Neural cell (in vitro differentiated cells): ENCODE data around the gene NPNT. TPM values are rescaled to one million over a fixed set of nuclear protein-coding genes. Genes with fewer than 3 reads are reported as not detected.

ENCODE experiments used
- H2AFZ ChIP-seq: fragments of 200-600, 300-800 bp; sonication (generic), shearing (Covaris generic); 2 replicates; pipeline ENCODE4 v1.6.0; 2014; ENCODE audit warnings: low read depth, mild to moderate bottlenecking, antibody characterized with exemption, low read length, moderate library complexity
- H3F3A ChIP-seq: fragments of 200-600 bp; shearing (Covaris generic); 2 replicates; pipeline ENCODE4 v1.6.1; 2016; ENCODE audit warnings: mild to moderate bottlenecking, moderate library complexity, mixed read lengths, antibody characterized with exemption, low read length; ENCODE audit not compliant: insufficient read depth, poor library complexity, severe bottlenecking
- H3K27ac ChIP-seq: fragments of 200-600, 300-800 bp; sonication (generic), shearing (Covaris generic); 2 replicates; pipeline ENCODE4 v1.5.1; 2014; ENCODE audit warnings: mild to moderate bottlenecking, low read length, moderate library complexity
- H3K27me3 ChIP-seq: fragments of 300-800, 200-600 bp; sonication (generic), shearing (Covaris generic); 2 replicates; pipeline ENCODE4 v1.6.0; 2014; ENCODE audit warnings: mild to moderate bottlenecking, low read depth, low read length, moderate library complexity; ENCODE audit not compliant: insufficient read depth
- H3K36me3 ChIP-seq: fragments of 300-800, 200-600 bp; sonication (generic), shearing (Covaris generic); 2 replicates; pipeline ENCODE4 v1.5.1; 2014; ENCODE audit warnings: mild to moderate bottlenecking, antibody characterized with exemption, low read length, moderate library complexity; ENCODE audit not compliant: insufficient read depth
- H3K4me2 ChIP-seq: fragments of 300-800, 200-600 bp; sonication (generic), shearing (Covaris generic); 2 replicates; pipeline ENCODE4 v1.6.0; 2014; ENCODE audit warnings: mild to moderate bottlenecking, low read length
- H3K4me3 ChIP-seq: fragments of 300-800, 200-600 bp; sonication (generic), shearing (Covaris generic); 2 replicates; pipeline ENCODE4 v1.5.1; 2014; ENCODE audit warnings: mild to moderate bottlenecking, low read length, moderate library complexity
- H3K79me2 ChIP-seq: fragments of 200-600 bp; shearing (Covaris generic); replicated peaks from 2 replicates; pipeline ENCODE4 v1.6.0; 2014; ENCODE audit warnings: mild to moderate bottlenecking, low read length, moderate library complexity; ENCODE audit not compliant: insufficient read depth
- H3K9ac ChIP-seq: fragments of 300-800, 200-600 bp; sonication (generic), shearing (Covaris generic); 2 replicates; pipeline ENCODE4 v1.6.1; 2016; ENCODE audit warnings: mild to moderate bottlenecking, low read length, mixed read lengths
- H3K9me2 ChIP-seq: fragments of 200-600 bp; shearing (Covaris generic); 2 replicates; pipeline ENCODE4 v1.6.1; 2016; ENCODE audit warnings: mild to moderate bottlenecking, low read length, mixed read lengths; ENCODE audit not compliant: insufficient read depth
- H3K9me3 ChIP-seq: fragments of 200-600, 300-800 bp; sonication (generic), shearing (Covaris generic); 2 replicates; pipeline ENCODE4 v1.6.1; 2016; ENCODE audit warnings: mild to moderate bottlenecking, mixed run types, low read length, moderate library complexity, mixed read lengths
- H4K20me1 ChIP-seq: fragments of 200-600 bp; shearing (Covaris generic); 2 replicates; pipeline ENCODE4 v1.6.1; 2016; ENCODE audit warnings: mild to moderate bottlenecking, mixed run types; ENCODE audit not compliant: insufficient read depth
- CTCF ChIP-seq: fragments of 450-650 bp; IDR thresholded peaks from 2 replicates; pipeline ENCODE4 v1.5.1; 2014; ENCODE audit warnings: antibody characterized with exemption, mild to moderate bottlenecking, moderate library complexity; ENCODE audit not compliant: poor library complexity, severe bottlenecking
- EP300 ChIP-seq: fragments of 450-650 bp; conservative IDR thresholded peaks from 2 replicates; pipeline ENCODE4 v1.6.1; 2014; ENCODE audit warnings: antibody characterized with exemption, mild to moderate bottlenecking, moderate library complexity; ENCODE audit not compliant: poor library complexity, severe bottlenecking
- EZH2 ChIP-seq: fragments of 200-600, 300-800 bp; shearing (Covaris generic), sonication (generic); IDR thresholded peaks from 2 replicates; pipeline ENCODE4 v1.6.1; 2014; ENCODE audit warnings: antibody characterized with exemption, low read length, borderline replicate concordance, mild to moderate bottlenecking; ENCODE audit not compliant: insufficient read depth, poor library complexity, severe bottlenecking
- MXI1 ChIP-seq: fragments of 450-650 bp; conservative IDR thresholded peaks from 2 replicates; pipeline ENCODE4 v1.6.1; 2014; ENCODE audit warnings: antibody characterized with exemption, mild to moderate bottlenecking; ENCODE audit not compliant: poor library complexity, severe bottlenecking
- POLR2AphosphoS5 ChIP-seq: IDR thresholded peaks from 2 replicates; pipeline ENCODE4 v1.6.1; 2012
- RAD21 ChIP-seq: fragments of 450-650 bp; conservative IDR thresholded peaks from 2 replicates; pipeline ENCODE4 v1.6.1; 2014; ENCODE audit warnings: antibody characterized with exemption, mild to moderate bottlenecking, moderate library complexity
- REST ChIP-seq: IDR thresholded peaks from 2 replicates; pipeline ENCODE4 v1.6.1; 2012; ENCODE audit warnings: borderline replicate concordance
- SMC3 ChIP-seq: fragments of 450-650 bp; conservative IDR thresholded peaks from 2 replicates; pipeline ENCODE4 v1.6.1; 2014; ENCODE audit warnings: antibody characterized with exemption, mild to moderate bottlenecking, moderate library complexity; ENCODE audit not compliant: poor library complexity
- TAF1 ChIP-seq: IDR thresholded peaks from 2 replicates; pipeline ENCODE4 v1.6.1; 2012; ENCODE audit warnings: low read depth
- polyA plus RNA-seq: library from polyadenylated mRNA; depleted of rRNA; stranded (reverse); fragments of >200 nt; gene quantifications from 2 replicates; pipeline ENCODE4 v1.2.3, GENCODE V29; 2014

NPNT gene
- polyA plus RNA-seq, 1 donor from 2014 or later, result 2.6 TPM

GRCh38 chr4:105924341-105924740 lies 29.1 kb downstream of the NPNT start:
- Histone ChIP-seq H3K9me2 (no peaks in the 10 kb centered on the region), H4K20me1 (no peaks in the 10 kb centered on the region), H3K9me3 (no peaks in the 10 kb centered on the region), H3K36me3 (no peaks in the 10 kb centered on the region), H3K27ac (no peak overlapping the region), H3K9ac (no peak overlapping the region), H2AFZ (no peak overlapping the region), H3K79me2 (no peaks in the 10 kb centered on the region), H3F3A (no peaks in the 10 kb centered on the region), H3K27me3 (no peaks in the 10 kb centered on the region), H3K4me3 (no peak overlapping the region), H3K4me2 (no peak overlapping the region)
- TF ChIP-seq EP300, result no peak
- no peak for TF ChIP-seq RAD21
- no peak for TF ChIP-seq POLR2AphosphoS5
- no peak for TF ChIP-seq CTCF
- no peak for TF ChIP-seq SMC3
- TF ChIP-seq MXI1, result no peak
- no peak for TF ChIP-seq EZH2
- TF ChIP-seq TAF1, result no peak
- TF ChIP-seq REST, result no peak

GRCh38 chr4:105930698-105931097 lies 35.4 kb downstream of the NPNT start:
- Histone ChIP-seq H3K79me2 (no peaks in the 10 kb centered on the region), H4K20me1 (no peaks in the 10 kb centered on the region), H3K9me2 (no peaks in the 10 kb centered on the region), H3K9me3 (no peaks in the 10 kb centered on the region), H3K27me3 (no peaks in the 10 kb centered on the region), H3F3A (no peaks in the 10 kb centered on the region), H3K36me3 (no peaks in the 10 kb centered on the region), H3K27ac (no peak overlapping the region), H3K9ac (no peak overlapping the region), H3K4me2 (no peak overlapping the region), H3K4me3 (no peak overlapping the region), H2AFZ (no peak overlapping the region)
- TF ChIP-seq CTCF (no peak), MXI1 (no peak), RAD21 (no peak), SMC3 (no peak), TAF1 (no peak), EZH2 (no peak), REST (no peak), POLR2AphosphoS5 (no peak), EP300 (no peak)
